HG03575 (cell line): ENCODE measurements around the gene CSRNP3.
"Not testable (repeated sequence)": the region's sequence is repeated elsewhere in the genome, so short reads cannot be mapped to it uniquely, and the experiment has no call there.

ENCODE experiments used
- ATAC-seq: cut with Tn5 transposase; IDR thresholded peaks from one replicate; pipeline ENCODE4 v1.9.1; 2021; ENCODE audit not compliant: unreplicated experiment, insufficient number of reproducible peaks, low FRiP score; ENCODE audit errors: extremely low read depth

CSRNP3 gene

DNA sequence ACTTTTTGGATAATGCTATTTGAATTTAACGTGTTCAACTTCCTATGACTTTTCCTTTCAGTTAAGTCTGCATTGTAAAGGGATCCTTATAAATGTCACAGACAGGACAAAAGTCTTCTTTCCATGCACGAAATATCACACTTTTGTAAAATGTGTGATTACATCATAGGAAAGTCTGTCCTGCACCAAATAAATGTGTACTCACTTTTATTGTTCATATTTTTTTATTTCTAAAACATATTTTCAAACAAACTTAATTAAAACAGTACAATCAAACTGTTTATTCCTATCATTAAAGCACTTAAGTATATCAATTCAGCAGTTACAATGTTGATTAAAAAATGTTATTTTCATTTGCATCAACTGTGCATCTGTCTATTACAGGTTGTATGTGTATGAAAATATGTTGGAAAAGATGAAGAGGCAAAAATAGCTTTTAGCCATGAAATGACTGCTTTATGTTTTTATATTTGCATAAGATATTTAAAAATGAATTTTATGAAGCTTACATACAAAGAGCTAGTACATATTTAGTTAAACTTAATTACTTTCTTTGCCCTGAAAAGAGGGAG is 105.6 kb downstream of the CSRNP3 start:
- no peak for ATAC-seq

- ATAC-seq: no peak
These were observed 107.1 kb downstream of the CSRNP3 start for GRCh38 chr2:165576409-165577154.

DNA sequence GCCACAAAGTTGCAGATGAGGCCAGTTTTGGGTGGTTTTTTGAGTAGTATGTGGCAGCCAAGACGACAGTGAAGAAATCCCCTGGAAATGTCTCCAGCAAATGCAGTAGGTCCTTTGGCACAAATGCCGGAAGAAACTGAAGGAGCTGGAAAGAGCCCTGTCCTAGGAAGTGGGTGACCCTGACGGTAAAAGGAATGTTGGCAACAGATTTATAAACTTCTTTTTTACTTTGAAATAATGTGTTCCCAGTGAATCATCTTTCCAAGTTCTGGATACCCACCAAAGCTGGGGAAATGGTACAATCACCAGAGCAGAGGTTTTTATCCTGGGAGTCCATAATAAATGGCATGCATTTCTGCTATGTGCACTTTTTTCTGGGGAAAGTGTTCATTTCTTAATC is 112.9 kb downstream of the CSRNP3 start:
- ATAC-seq: no peak

DNA sequence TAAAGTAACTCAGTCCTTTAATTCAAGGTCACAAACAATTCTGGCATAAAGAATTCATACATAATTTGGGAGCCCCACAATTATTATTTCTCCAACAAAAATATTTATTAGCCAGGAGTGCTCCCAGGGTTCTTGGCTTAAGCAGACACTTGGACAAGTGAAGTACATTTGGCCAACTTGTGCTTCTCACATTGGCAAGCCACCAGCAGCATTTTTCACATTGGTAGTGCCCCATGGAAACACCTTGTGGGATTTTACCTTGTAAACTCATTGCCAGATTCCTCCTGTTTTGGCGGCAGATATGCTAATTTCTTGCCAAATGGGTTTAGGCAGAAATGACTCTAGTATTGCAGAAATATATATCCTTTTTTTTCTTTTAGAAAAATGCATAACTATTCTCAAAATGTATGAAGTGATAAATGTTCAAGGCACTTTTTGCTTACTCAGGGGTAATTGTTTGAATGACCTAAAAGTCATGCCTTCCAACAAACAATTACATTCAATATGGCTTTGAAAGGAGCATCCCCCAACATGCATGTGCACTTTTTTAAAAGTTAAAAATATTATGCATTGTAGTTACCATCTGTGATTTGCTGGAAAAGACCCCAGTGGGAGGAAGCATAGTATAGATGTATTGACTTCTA is 113.5 kb downstream of the CSRNP3 start:
- ATAC-seq: no peak

DNA sequence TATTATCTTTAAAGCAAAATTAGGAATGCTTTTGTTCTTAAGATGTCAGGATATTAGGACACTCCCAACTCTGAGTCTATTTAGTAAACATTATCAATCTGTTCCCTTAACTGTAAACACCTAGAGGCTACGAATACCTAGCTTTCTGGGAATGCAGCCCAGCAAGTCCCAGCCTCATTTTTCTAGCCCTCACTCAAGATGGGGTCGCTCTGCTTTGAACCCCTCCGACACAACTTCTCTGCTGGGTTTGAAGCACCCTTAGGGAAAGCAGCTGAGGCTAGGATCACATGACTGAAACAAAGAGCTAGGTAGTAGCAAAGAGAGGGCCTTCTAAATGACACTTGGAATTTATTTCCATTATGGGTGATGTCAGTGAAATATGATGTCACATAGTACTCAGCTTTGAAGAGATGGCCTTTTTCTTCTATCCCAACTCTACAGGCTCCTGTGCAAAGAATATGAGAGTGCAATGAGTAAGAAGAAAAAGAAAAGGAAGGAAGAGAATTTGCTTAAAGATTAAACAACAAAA is 114.7 kb downstream of the CSRNP3 start:
- no peak for ATAC-seq

GRCh38 chr2:165586019-165586418 is 116.5 kb downstream of the CSRNP3 start:
- no peak for ATAC-seq

- ATAC-seq: no peak
These were observed 117.9 kb downstream of the CSRNP3 start for GRCh38 chr2:165587335-165587938.

DNA sequence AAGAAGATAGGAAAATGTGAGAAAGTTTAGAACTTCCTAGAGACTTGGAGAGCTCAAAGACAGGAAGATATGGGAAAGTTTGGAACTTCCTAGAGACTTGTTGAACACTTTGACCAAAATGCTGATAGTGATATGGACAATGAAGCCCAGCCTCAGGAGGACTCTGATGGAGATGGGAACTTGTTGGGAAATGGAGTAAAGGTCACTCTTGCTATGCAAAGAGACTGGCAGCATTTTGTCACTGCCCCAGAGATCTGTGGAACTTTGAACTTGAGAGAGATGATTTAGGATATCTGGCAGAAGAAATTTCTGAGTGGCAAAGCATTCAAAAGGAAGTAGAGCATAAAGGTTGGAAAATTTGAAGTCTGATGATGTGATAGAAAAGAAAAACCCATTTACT is 121.5 kb downstream of the CSRNP3 start:
- not testable (repeated sequence) for ATAC-seq

DNA sequence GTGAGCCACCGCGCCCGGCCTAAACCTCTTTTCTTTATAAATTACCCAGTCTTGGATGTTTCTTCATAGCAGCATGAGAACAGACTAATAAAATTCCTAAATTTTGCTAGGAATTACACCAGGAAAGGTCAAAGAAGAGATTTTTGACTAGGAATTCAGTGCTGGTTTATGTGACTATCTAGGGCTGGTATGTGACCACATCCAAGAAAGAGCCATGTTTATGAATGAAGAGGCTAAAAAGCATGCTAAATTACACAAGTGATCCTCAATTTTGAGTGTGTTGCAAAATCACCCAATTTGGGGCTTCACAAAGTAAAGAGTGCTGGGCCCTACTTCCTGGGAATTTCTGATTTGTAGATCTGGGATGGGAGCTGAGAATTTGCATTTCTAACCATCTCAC is 123.6 kb downstream of the CSRNP3 start:
- ATAC-seq: no peak

- no peak for ATAC-seq
These were observed 124.9 kb downstream of the CSRNP3 start for GRCh38 chr2:165594231-165594934.

- peak; percentile 85 for ATAC-seq
These were observed 125.4 kb downstream of the CSRNP3 start for GRCh38 chr2:165594935-165595255.

DNA sequence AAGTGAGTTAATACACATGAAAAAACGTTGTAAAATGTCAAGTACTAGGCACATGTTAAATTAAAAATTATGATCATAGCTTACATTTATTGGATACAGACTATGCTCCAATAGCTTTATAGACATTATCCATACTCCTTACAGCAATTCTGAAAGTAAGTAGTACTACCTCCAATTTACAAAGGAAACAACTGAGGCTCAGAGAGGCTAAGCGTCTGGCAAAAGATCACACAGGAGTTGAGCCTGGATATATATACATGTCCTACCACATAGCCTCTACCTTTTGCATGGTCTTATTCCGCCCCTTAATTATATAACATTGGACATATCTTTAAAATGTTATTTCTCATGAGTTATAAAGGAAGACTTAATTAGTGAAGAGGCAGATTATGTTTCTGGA is 127.3 kb downstream of the CSRNP3 start:
- no peak for ATAC-seq

DNA sequence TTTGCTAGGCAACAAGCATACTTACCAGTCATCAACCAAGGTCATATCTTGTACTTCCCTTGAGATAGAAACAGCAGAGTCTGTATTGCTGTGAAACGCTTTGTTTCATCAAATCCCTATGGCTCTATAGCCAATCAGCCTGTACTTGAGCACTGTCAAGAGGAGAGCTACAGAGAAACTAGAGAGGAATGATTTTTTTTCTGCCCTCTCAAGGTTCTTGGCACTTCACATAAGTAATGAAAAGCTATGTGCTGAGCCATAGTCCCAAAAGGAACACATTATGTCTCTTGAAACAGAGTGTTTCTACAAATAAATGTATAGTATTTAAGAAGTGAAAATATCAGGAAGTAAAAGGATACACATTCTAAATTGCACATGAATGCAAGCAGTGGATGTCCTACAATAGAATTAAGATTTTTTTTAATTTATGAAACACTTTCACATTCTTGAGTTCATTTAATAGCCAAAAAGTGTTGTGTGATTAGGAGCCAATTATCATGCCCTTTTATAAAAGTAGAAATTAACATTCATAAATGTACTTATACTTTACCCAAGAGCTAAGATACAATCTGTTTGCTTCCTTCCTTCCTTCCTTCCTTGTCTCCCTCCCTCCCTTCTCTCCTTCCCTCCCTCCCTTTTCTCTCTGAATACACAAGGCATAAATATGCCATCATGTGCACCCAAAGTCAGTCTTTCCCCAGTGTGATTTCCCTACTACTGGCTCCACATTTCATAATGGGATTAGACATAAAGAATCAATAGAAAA is 131.8 kb downstream of the CSRNP3 start:
- ATAC-seq: no peak

GRCh38 chr2:165601928-165602521 is 132.5 kb downstream of the CSRNP3 start:
- no peak for ATAC-seq

GRCh38 chr2:165609672-165610071 is 140.2 kb downstream of the CSRNP3 start:
- ATAC-seq: no peak

- no peak for ATAC-seq
These were observed 141.1 kb downstream of the CSRNP3 start for GRCh38 chr2:165610591-165611029.

- ATAC-seq: no peak
These were observed 148.4 kb downstream of the CSRNP3 start for GRCh38 chr2:165617741-165618481.

GRCh38 chr2:165618806-165619205 is 149.3 kb downstream of the CSRNP3 start:
- ATAC-seq: no peak
